PC-3 (cell line): ENCODE results near the gene FRMD6.

ENCODE experiments used
- CTCF ChIP-seq: fragments of 300-600 bp; sonication (generic); conservative IDR thresholded peaks from 2 replicates; pipeline ENCODE4 v1.5.1; 2017; ENCODE audit warnings: antibody characterized with exemption, low read depth, mild to moderate bottlenecking, low read length
- EZH2phosphoT487 ChIP-seq: fragments of 300-600 bp; sonication (generic); IDR thresholded peaks from 2 replicates; pipeline ENCODE4 v1.6.1; 2018; ENCODE audit warnings: mild to moderate bottlenecking, antibody characterized with exemption, low read length, borderline replicate concordance

GRCh38 chr14:51610771-51611170, 40.9 kb upstream of the FRMD6 start:
- TF ChIP-seq EZH2phosphoT487 (no peak), CTCF (no peak)
